Glutamatergic neuron (in vitro differentiated cells): ENCODE measurements around the gene RALGPS1. TPM values are rescaled to one million over a fixed set of nuclear protein-coding genes. Genes with fewer than 3 reads are reported as not detected.

Source experiments
- DNase-seq: peaks from one replicate; pipeline ENCODE4 v3.0.0; 2022
- H3K27ac Mint-ChIP-seq: one replicate; pipeline ENCODE4 v1.8.0; 2020; ENCODE audit warnings: mild to moderate bottlenecking, mixed read lengths, inconsistent platforms; ENCODE audit not compliant: unreplicated experiment
- H3K27me3 Mint-ChIP-seq: one replicate; pipeline ENCODE4 v1.8.0; 2020; ENCODE audit warnings: mild to moderate bottlenecking, moderate library complexity, mixed read lengths, inconsistent platforms; ENCODE audit not compliant: unreplicated experiment
- H3K36me3 Mint-ChIP-seq: one replicate; pipeline ENCODE4 v1.8.0; 2020; ENCODE audit warnings: mild to moderate bottlenecking, mixed read lengths, inconsistent platforms; ENCODE audit not compliant: unreplicated experiment
- H3K4me1 Mint-ChIP-seq: one replicate; pipeline ENCODE4 v1.8.0; 2020; ENCODE audit warnings: mild to moderate bottlenecking, low read depth, mixed read lengths, inconsistent platforms; ENCODE audit not compliant: unreplicated experiment
- H3K4me3 Mint-ChIP-seq: one replicate; pipeline ENCODE4 v1.8.0; 2020; ENCODE audit warnings: mild to moderate bottlenecking, mixed read lengths, inconsistent platforms; ENCODE audit not compliant: unreplicated experiment
- H3K9me3 Mint-ChIP-seq: one replicate; pipeline ENCODE4 v1.8.0; 2020; ENCODE audit warnings: mild to moderate bottlenecking, moderate library complexity, mixed read lengths, inconsistent platforms; ENCODE audit not compliant: unreplicated experiment
- total RNA-seq: library from RNA; stranded (reverse); fragmentation: NEBNext Ultra II Directional; extraction: Animal tissue kit (Norgen Biotek cat#: 25700); gene quantifications from one replicate; pipeline ENCODE4 v1.2.1, GENCODE V29; 2021; ENCODE audit not compliant: unreplicated experiment
- TF ChIP-seq, protein P1 (sequence below): fragments of 200-600 bp; sonication (generic); IDR thresholded peaks from one replicate; pipeline ENCODE4 v1.5.0; 2021; ENCODE audit not compliant: partially characterized antibody, unreplicated experiment

RALGPS1 gene
- total RNA-seq, 1 donor from 2014 or later: 23.8 TPM

DNA sequence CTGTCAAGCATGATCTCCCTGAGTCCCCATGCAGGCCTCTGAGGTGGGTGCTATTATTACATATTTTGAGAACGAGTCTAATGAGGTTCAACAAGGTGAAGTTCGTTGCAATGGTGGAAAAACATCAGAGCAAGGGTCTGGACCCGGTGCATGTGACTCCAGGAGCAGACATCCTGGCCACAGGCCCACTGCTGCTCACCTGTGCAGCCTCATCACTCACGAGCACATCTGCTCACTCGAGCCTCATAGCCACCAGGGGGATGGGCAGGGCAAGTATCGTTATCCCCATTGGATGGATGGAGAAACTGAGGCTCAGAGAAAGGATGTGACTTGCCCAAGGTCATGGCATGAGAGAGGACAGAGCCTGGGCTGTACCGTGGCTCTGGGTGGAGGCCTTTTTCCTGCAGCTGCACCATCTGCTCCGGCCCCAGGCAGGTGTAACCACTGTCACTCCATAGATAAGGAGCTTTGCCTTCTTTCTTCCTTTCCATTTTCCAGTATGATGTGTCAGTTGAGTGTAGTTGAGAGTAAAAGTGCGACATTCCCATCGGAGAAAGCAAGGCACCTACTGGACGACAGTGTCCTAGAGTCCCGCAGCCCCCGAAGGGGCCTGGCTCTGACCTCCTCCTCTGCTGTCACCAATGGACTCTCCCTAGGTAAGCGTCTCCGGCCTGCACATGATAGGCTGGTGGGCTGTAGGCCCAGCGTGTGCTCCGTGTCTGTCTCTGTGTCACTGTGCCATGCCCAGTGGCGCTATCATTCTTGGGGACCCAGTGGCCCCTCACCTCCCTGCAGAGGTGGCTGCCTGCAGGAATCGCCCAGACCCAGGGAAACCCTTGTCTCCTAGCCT lies 281.6 kb downstream of the RALGPS1 start:
- DNase-seq: no peak
- H3K27ac Mint-ChIP-seq: no peak overlapping the region
- H3K4me3 Mint-ChIP-seq: no peak overlapping the region
- no peaks in the 10 kb centered on the region for H3K9me3 Mint-ChIP-seq
- H3K27me3 Mint-ChIP-seq: peaks cover 7% of the 10 kb centered on the region
- H3K36me3 Mint-ChIP-seq: no peaks in the 10 kb centered on the region
- H3K4me1 Mint-ChIP-seq: peaks cover 4% of the 10 kb centered on the region
- TF ChIP-seq, protein P1, sequence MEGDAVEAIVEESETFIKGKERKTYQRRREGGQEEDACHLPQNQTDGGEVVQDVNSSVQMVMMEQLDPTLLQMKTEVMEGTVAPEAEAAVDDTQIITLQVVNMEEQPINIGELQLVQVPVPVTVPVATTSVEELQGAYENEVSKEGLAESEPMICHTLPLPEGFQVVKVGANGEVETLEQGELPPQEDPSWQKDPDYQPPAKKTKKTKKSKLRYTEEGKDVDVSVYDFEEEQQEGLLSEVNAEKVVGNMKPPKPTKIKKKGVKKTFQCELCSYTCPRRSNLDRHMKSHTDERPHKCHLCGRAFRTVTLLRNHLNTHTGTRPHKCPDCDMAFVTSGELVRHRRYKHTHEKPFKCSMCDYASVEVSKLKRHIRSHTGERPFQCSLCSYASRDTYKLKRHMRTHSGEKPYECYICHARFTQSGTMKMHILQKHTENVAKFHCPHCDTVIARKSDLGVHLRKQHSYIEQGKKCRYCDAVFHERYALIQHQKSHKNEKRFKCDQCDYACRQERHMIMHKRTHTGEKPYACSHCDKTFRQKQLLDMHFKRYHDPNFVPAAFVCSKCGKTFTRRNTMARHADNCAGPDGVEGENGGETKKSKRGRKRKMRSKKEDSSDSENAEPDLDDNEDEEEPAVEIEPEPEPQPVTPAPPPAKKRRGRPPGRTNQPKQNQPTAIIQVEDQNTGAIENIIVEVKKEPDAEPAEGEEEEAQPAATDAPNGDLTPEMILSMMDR: no peak

DNA sequence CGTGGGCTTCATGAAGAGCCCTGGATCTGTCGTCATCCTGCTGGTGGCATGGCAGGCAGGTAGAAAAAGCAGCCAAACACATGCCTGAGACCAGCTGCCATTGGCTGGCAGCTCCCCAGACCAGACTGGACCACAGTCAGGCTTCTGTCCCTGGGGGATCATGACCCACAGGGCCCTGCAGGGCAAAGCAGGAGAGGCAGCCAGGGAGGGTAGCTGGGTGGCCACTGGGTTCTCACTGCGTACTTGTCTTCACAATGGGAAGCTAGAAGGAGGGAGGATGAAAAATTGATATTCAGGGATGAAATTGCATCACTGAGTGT lies 282.2 kb downstream of the RALGPS1 start:
- TF ChIP-seq, protein P1: no peak
- DNase-seq: no peak
- Mint-ChIP-seq H3K27me3 (peaks cover 7% of the 10 kb centered on the region), H3K4me1 (peaks cover 4% of the 10 kb centered on the region), H3K4me3 (no peak overlapping the region), H3K36me3 (no peaks in the 10 kb centered on the region), H3K9me3 (no peaks in the 10 kb centered on the region), H3K27ac (no peak overlapping the region)

DNA sequence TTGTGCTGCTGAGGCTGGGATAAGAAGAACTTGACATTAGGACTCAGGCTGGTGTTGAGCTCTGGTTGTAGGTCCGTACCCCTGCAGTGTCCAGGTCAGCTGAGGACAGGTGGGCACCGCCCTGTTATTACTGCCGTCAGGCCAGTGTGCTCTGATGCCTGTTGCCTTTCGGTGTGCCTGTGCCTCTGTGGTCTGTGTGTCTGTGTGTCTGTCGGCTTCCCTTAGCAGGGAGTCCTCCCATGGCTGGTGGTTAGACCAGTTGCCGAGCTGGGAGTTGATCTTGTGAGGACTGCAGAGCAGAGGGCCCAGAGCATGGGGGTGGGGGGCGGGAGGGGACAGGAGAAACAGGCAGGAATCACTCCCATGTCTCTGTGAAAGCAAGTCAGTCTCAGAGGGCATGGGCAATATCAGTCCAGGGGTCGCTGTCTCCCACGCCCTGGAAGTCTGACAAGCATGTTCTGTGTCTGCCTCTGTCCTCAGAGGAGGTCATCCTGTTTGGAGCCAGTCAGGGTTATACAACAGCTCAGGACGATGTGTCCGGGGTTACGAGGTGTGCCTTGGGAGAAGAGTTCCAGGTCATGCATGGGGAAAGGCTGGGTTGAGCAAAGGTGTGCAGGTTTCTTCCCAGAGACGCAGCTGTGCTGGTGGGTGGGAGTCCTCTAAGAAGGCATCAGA lies 282.7 kb downstream of the RALGPS1 start:
- no peak overlapping the region for H3K4me3 Mint-ChIP-seq
- H3K36me3 Mint-ChIP-seq: no peaks in the 10 kb centered on the region
- peaks cover 7% of the 10 kb centered on the region for H3K27me3 Mint-ChIP-seq
- no peak overlapping the region for H3K27ac Mint-ChIP-seq
- H3K4me1 Mint-ChIP-seq: peaks cover 4% of the 10 kb centered on the region
- H3K9me3 Mint-ChIP-seq: no peaks in the 10 kb centered on the region
- TF ChIP-seq, protein P1: no peak
- no peak for DNase-seq

DNA sequence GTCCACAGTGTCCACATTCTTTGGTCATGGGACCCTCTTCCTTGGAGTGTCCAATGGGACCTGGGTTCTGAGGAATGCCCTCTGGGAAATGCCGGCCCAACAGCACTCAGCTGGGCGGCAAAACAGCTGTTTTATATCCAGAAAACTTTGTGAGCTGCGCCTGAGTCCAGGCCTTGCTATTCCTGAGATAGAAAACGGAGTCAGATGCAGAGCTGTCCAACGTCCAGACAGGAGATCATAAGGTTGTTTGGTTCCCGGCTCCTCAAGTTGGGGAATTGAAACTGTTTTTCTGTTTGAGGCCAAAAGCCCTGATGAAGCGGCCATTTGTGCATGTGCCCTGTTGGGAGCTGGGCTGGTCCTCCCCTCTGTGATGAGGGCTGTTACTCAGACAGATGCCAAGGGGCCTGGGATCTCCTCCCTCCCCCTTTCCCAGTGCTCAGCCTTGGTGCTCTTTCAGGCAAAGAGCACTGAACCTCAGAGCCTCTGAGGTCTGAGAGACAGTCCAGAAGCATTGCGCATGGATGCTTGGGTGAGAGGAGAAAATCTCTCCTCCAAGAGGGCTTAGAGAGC lies 283.4 kb downstream of the RALGPS1 start:
- Mint-ChIP-seq H3K9me3 (no peaks in the 10 kb centered on the region), H3K4me1 (peaks cover 4% of the 10 kb centered on the region), H3K27ac (no peak overlapping the region), H3K4me3 (no peak overlapping the region), H3K27me3 (peaks cover 7% of the 10 kb centered on the region), H3K36me3 (no peaks in the 10 kb centered on the region)
- no peak for DNase-seq
- TF ChIP-seq, protein P1: no peak

DNA sequence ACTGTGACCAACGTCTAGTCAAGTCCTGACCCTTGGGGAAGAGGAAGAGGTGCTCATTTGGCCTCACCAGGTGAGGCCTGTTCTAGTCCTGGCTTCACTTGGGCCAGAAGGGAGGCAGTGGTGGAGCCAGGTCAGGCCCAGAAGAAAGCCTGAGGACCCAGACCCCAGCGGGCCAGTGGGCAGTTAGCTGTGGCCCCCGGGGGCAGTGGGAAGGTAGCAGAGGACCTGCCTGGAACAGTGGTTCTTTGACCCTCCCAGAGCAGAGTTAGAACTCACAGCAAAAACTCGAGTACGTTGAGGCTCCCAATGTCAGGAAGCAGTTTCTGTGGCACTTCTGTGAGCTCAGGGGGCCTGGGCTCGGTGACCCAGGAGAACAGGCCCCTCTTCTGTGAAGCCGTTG lies 284.0 kb downstream of the RALGPS1 start:
- H3K4me3 Mint-ChIP-seq: no peak overlapping the region
- TF ChIP-seq, protein P1: no peak
- H3K9me3 Mint-ChIP-seq: no peaks in the 10 kb centered on the region
- H3K4me1 Mint-ChIP-seq: peaks cover 4% of the 10 kb centered on the region
- H3K36me3 Mint-ChIP-seq: no peaks in the 10 kb centered on the region
- no peak overlapping the region for H3K27ac Mint-ChIP-seq
- H3K27me3 Mint-ChIP-seq: peaks cover 7% of the 10 kb centered on the region
- DNase-seq: no peak
